SK-N-SH (cell line): Measurements from ENCODE around the gene ZSCAN12. TPM values are rescaled to one million over a fixed set of nuclear protein-coding genes. Genes with fewer than 3 reads are reported as not detected.

Source experiments
- CTCF ChIA-PET: fragments of 300-600, 350-600 bp; formaldehyde crosslinking; extraction: SDS; loops from one replicate; lab custom pipeline; 2021; lab: Yijun Ruan, JAX
- POLR2A ChIA-PET: fragments of 350-600 bp; sonication (Branson Sonifier 250); formaldehyde crosslinking; extraction: SDS; loops from one replicate; lab custom pipeline; 2020; ENCODE audit warnings: antibody characterized with exemption, inconsistent platforms; lab: Yijun Ruan, JAX
- DNase-seq: peaks from one replicate; pipeline ENCODE4 v3.0.0; 2012
- H2AFZ ChIP-seq: fragments of 200-600 bp; sonication (generic); 2 replicates; pipeline ENCODE4 v1.8.1; 2016; ENCODE audit warnings: antibody characterized with exemption, mild to moderate bottlenecking, low read depth
- H3F3A ChIP-seq: fragments of 200-600 bp; sonication (generic); replicated peaks from 2 replicates; pipeline ENCODE3; 2016; ENCODE audit warnings: antibody characterized with exemption, mild to moderate bottlenecking; ENCODE audit not compliant: insufficient read depth
- H3K27ac ChIP-seq, 2 experiments: fragments of 200-500 bp in 1 of 2; fragments of 200-600 bp in 1 of 2; sonication (Bioruptor generic) in 1 of 2; sonication (generic), shearing (Covaris generic) in 1 of 2; 2 replicates each; pipeline versions ENCODE4 v1.5.1 to v1.6.1; 2014 to 2016; ENCODE audit warnings: low read depth in 2 of 2, inconsistent platforms in 1 of 2, low read length in 1 of 2, mild to moderate bottlenecking in 1 of 2, mixed read lengths in 1 of 2
- H3K27me3 ChIP-seq: fragments of 200-600 bp; sonication (generic), shearing (Covaris generic); 2 replicates; pipeline ENCODE4 v1.6.1; 2016; ENCODE audit warnings: mixed run types; ENCODE audit not compliant: insufficient read depth
- H3K36me3 ChIP-seq, 2 experiments: fragments of 200-500 bp in 1 of 2; fragments of 200-600 bp in 1 of 2; sonication (Bioruptor generic) in 1 of 2; sonication (generic) in 1 of 2; replicated peaks in 1 of 2; 2 replicates each; pipeline versions ENCODE3 to v1.5.1; 2014 to 2016; ENCODE audit warnings: low read length in 1 of 2, mild to moderate bottlenecking in 1 of 2; ENCODE audit not compliant: insufficient read depth in 2 of 2, control insufficient read depth in 1 of 2
- H3K4me1 ChIP-seq, 2 experiments: fragments of 200-500 bp in 1 of 2; fragments of 200-600 bp in 1 of 2; sonication (Bioruptor generic) in 1 of 2; sonication (generic), shearing (Covaris generic) in 1 of 2; 2 replicates each; pipeline versions ENCODE4 v1.5.1 to v1.6.1; 2014 to 2016; ENCODE audit warnings: low read depth in 1 of 2, low read length in 1 of 2, mixed run types in 1 of 2; ENCODE audit not compliant: insufficient read depth in 2 of 2, control insufficient read depth in 1 of 2
- H3K4me2 ChIP-seq: fragments of 200-600 bp; sonication (generic), shearing (Covaris generic); 2 replicates; pipeline ENCODE4 v1.6.1; 2017; ENCODE audit warnings: mixed run types
- H3K4me3 ChIP-seq, 2 experiments: fragments of 200-500 bp in 1 of 2; fragments of 200-600 bp in 1 of 2; sonication (Bioruptor generic) in 1 of 2; sonication (generic), shearing (Covaris generic) in 1 of 2; 2 replicates each; pipeline versions ENCODE4 v1.5.1 to v1.8.1; 2014 to 2016; ENCODE audit warnings: low read depth in 2 of 2, inconsistent platforms in 1 of 2, low read length in 1 of 2, mild to moderate bottlenecking in 1 of 2, mixed read lengths in 1 of 2, moderate library complexity in 1 of 2
- H3K79me2 ChIP-seq: fragments of 200-600 bp; sonication (generic); 2 replicates; pipeline ENCODE4 v1.8.1; 2017; ENCODE audit warnings: mild to moderate bottlenecking; ENCODE audit not compliant: insufficient read depth
- H3K9ac ChIP-seq: fragments of 200-600 bp; sonication (generic); 2 replicates; pipeline ENCODE4 v1.6.1; 2017; ENCODE audit warnings: mixed run types
- H3K9me2 ChIP-seq: fragments of 200-600 bp; sonication (generic); 2 replicates; pipeline ENCODE4 v1.6.1; 2017; ENCODE audit warnings: mixed run types
- H3K9me3 ChIP-seq: fragments of 200-600 bp; sonication (generic); 2 replicates; pipeline ENCODE4 v1.6.1; 2017; ENCODE audit warnings: mixed run types, mild to moderate bottlenecking, moderate library complexity
- H4K20me1 ChIP-seq: fragments of 200-600 bp; sonication (generic); 2 replicates; pipeline ENCODE4 v1.6.1; 2017; ENCODE audit warnings: mild to moderate bottlenecking, mixed run types; ENCODE audit not compliant: insufficient read depth
- CHD2 ChIP-seq: fragments of 150-350 bp; IDR thresholded peaks from 2 replicates; pipeline ENCODE4 v1.6.1; 2018; ENCODE audit warnings: low read length; ENCODE audit not compliant: partially characterized antibody
- FOSL2 ChIP-seq: IDR thresholded peaks from 2 replicates; pipeline ENCODE4 v1.4.0; 2012; ENCODE audit warnings: low read depth, mild to moderate bottlenecking, moderate library complexity, borderline replicate concordance
- FOXJ3 ChIP-seq: sonication (generic); formaldehyde crosslinking; IDR thresholded peaks from 2 replicates; pipeline ENCODE4 v1.5.1; 2020; ENCODE audit warnings: mild to moderate bottlenecking, missing genetic modification reagents
- GABPA ChIP-seq: IDR thresholded peaks from 2 replicates; pipeline ENCODE4 v1.4.0; 2012; ENCODE audit warnings: low read depth, mild to moderate bottlenecking
- NFIC ChIP-seq: IDR thresholded peaks from 2 replicates; pipeline ENCODE4 v1.4.0; 2012; ENCODE audit warnings: borderline replicate concordance
- NRF1 ChIP-seq: IDR thresholded peaks from 2 replicates; pipeline ENCODE4 v1.6.1; 2012; ENCODE audit warnings: low read depth, mild to moderate bottlenecking, low read length
- POLR2AphosphoS5 ChIP-seq: IDR thresholded peaks from 2 replicates; pipeline ENCODE4 v1.6.1; 2012; ENCODE audit warnings: low read depth, low read length
- RCOR1 ChIP-seq: fragments of 150-350 bp; IDR thresholded peaks from 2 replicates; pipeline ENCODE4 v1.6.1; 2017; ENCODE audit warnings: antibody characterized with exemption, low read length
- RXRA ChIP-seq: IDR thresholded peaks from 2 replicates; pipeline ENCODE4 v1.4.0; 2012; ENCODE audit warnings: low read depth, mild to moderate bottlenecking, borderline replicate concordance
- TAF1 ChIP-seq: IDR thresholded peaks from 2 replicates; pipeline ENCODE4 v1.6.1; 2012; ENCODE audit warnings: low read depth, mild to moderate bottlenecking, low read length, moderate library complexity, borderline replicate concordance
- WGBS: methylation state at CpG from one replicate; pipeline ENCODE4 v1.1.6; 2017; ENCODE audit warnings: low lambda C conversion rate; 5-methylcytosine and 5-hydroxymethylcytosine counted together
- polyA plus RNA-seq, 3 experiments: library from polyadenylated mRNA; depleted of rRNA; stranded (reverse); fragments of >200 nt; gene quantifications; 2 replicates each; pipeline ENCODE4 v1.2.3, GENCODE V29; 2012
- TF ChIP-seq, protein P1 (sequence below): IDR thresholded peaks from 2 replicates; pipeline ENCODE4 v1.6.1; 2012; ENCODE audit warnings: mild to moderate bottlenecking, low read depth, low read length, moderate library complexity
- TF ChIP-seq, protein P2 (sequence below): fragments of 200-600 bp; sonication (generic); IDR thresholded peaks from 2 replicates; pipeline ENCODE4 v1.6.1; 2017; ENCODE audit warnings: antibody characterized with exemption, mild to moderate bottlenecking, moderate library complexity
- TF ChIP-seq, protein P3 (sequence below): IDR thresholded peaks from 2 replicates; pipeline ENCODE4 v1.4.0; 2012; ENCODE audit warnings: low read depth, borderline replicate concordance
- TF ChIP-seq, protein P4 (sequence below): IDR thresholded peaks from 2 replicates; pipeline ENCODE4 v1.4.0; 2012; ENCODE audit warnings: low read depth

ZSCAN12 gene
- polyA plus RNA-seq, 1 of the 3 experiments (the other 2 are of a cell fraction) = 1.6 TPM

DNA sequence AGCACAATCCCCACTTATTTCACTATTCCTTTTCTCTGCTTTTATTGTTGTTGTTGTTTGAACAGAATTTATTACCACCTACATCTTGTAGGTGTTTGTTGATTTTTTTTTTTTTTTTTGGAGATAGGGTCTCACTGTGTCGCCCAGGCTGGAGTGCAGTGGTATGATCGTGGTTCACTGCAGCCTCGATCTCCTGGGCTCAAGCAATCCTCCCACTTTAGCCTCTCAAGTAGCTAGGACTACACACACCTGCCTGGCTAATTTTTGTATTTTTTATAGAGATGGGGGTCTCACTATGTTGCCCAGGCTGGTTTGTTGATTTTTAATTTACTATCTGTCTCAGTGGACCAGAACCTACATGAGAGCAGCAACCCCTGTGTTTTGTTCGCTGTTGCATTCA is 3.6 kb downstream of the ZSCAN12 start:
- Histone ChIP-seq H3K9me3 (no peaks in the 10 kb centered on the region), H3K27ac (no peak overlapping the region), H4K20me1 (peaks cover 5% of the 10 kb centered on the region; the same call in 1 of the 2 replicates), H3K4me1 (peaks cover 13% of the 10 kb centered on the region in 2 experiments; a peak in 3 of 4 replicates), H3K9ac (no peak overlapping the region), H3K4me3 (no peak overlapping the region), H3K79me2 (peaks cover 59% of the 10 kb centered on the region), H2AFZ (no peak overlapping the region), H3K36me3 (peaks cover 40 to 44% of the 10 kb centered on the region in 2 experiments), H3K9me2 (no peaks in the 10 kb centered on the region), H3K4me2 (no peak overlapping the region), H3K27me3 (no peaks in the 10 kb centered on the region), H3F3A (peaks cover 12% of the 10 kb centered on the region)
- 97% methylated on average over 4 of the region's 4 CpGs for WGBS
- POLR2A ChIA-PET = no interaction called here
- CTCF ChIA-PET = interaction anchor here (0.7 to 2.6 kb wide), 3 partner anchors 11 to 14 kb away, joined by 3 to 15 read pairs (median 5); no protein-coding TSS in a partner anchor
- no peak for TF ChIP-seq TAF1
- no peak for TF ChIP-seq GABPA
- no peak for TF ChIP-seq NFIC
- TF ChIP-seq, protein P1, sequence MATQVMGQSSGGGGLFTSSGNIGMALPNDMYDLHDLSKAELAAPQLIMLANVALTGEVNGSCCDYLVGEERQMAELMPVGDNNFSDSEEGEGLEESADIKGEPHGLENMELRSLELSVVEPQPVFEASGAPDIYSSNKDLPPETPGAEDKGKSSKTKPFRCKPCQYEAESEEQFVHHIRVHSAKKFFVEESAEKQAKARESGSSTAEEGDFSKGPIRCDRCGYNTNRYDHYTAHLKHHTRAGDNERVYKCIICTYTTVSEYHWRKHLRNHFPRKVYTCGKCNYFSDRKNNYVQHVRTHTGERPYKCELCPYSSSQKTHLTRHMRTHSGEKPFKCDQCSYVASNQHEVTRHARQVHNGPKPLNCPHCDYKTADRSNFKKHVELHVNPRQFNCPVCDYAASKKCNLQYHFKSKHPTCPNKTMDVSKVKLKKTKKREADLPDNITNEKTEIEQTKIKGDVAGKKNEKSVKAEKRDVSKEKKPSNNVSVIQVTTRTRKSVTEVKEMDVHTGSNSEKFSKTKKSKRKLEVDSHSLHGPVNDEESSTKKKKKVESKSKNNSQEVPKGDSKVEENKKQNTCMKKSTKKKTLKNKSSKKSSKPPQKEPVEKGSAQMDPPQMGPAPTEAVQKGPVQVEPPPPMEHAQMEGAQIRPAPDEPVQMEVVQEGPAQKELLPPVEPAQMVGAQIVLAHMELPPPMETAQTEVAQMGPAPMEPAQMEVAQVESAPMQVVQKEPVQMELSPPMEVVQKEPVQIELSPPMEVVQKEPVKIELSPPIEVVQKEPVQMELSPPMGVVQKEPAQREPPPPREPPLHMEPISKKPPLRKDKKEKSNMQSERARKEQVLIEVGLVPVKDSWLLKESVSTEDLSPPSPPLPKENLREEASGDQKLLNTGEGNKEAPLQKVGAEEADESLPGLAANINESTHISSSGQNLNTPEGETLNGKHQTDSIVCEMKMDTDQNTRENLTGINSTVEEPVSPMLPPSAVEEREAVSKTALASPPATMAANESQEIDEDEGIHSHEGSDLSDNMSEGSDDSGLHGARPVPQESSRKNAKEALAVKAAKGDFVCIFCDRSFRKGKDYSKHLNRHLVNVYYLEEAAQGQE = no peak
- TF ChIP-seq, protein P2, sequence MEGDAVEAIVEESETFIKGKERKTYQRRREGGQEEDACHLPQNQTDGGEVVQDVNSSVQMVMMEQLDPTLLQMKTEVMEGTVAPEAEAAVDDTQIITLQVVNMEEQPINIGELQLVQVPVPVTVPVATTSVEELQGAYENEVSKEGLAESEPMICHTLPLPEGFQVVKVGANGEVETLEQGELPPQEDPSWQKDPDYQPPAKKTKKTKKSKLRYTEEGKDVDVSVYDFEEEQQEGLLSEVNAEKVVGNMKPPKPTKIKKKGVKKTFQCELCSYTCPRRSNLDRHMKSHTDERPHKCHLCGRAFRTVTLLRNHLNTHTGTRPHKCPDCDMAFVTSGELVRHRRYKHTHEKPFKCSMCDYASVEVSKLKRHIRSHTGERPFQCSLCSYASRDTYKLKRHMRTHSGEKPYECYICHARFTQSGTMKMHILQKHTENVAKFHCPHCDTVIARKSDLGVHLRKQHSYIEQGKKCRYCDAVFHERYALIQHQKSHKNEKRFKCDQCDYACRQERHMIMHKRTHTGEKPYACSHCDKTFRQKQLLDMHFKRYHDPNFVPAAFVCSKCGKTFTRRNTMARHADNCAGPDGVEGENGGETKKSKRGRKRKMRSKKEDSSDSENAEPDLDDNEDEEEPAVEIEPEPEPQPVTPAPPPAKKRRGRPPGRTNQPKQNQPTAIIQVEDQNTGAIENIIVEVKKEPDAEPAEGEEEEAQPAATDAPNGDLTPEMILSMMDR = no peak
- no peak for TF ChIP-seq CHD2
- no peak for TF ChIP-seq FOXJ3 (CRISPR knock-in tag)
- no peak for TF ChIP-seq RXRA
- TF ChIP-seq RCOR1 = no peak
- no peak for TF ChIP-seq FOSL2
- no peak for TF ChIP-seq NRF1
- TF ChIP-seq, protein P3, sequence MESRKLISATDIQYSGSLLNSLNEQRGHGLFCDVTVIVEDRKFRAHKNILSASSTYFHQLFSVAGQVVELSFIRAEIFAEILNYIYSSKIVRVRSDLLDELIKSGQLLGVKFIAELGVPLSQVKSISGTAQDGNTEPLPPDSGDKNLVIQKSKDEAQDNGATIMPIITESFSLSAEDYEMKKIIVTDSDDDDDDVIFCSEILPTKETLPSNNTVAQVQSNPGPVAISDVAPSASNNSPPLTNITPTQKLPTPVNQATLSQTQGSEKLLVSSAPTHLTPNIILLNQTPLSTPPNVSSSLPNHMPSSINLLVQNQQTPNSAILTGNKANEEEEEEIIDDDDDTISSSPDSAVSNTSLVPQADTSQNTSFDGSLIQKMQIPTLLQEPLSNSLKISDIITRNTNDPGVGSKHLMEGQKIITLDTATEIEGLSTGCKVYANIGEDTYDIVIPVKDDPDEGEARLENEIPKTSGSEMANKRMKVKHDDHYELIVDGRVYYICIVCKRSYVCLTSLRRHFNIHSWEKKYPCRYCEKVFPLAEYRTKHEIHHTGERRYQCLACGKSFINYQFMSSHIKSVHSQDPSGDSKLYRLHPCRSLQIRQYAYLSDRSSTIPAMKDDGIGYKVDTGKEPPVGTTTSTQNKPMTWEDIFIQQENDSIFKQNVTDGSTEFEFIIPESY = no peak
- TF ChIP-seq, protein P4, sequence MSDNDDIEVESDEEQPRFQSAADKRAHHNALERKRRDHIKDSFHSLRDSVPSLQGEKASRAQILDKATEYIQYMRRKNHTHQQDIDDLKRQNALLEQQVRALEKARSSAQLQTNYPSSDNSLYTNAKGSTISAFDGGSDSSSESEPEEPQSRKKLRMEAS = no peak
- TF ChIP-seq POLR2AphosphoS5 = no peak
- DNase-seq = no peak
